HEK293 (cell line): Measurements from ENCODE around the gene CEP76.

Experiments
- CTCF ChIA-PET: fragments of 350-600 bp; formaldehyde crosslinking; extraction: SDS; loops from one replicate; lab custom pipeline; 2021; ENCODE audit warnings: antibody characterized with exemption; lab: Yijun Ruan, JAX
- POLR2A ChIA-PET: fragments of 300-600 bp; formaldehyde crosslinking; extraction: SDS; loops from one replicate; lab custom pipeline; 2020; ENCODE audit warnings: antibody characterized with exemption, inconsistent platforms; lab: Yijun Ruan, JAX
- H3K27ac ChIP-seq: fragments of 200-500 bp; sonication (Bioruptor generic); 2 replicates; pipeline ENCODE4 v1.5.1; 2014; ENCODE audit warnings: low read depth, low read length, control low read depth, inconsistent platforms; ENCODE audit errors: extremely low read depth
- H3K36me3 ChIP-seq, 2 experiments: fragments of 200-500 bp in 1 of 2; sonication (Bioruptor generic) in 1 of 2; 1 replicate in 1 of 2; 2 replicates in 1 of 2; pipeline ENCODE4 v1.5.1; 2014 to 2017; ENCODE audit warnings: inconsistent platforms in 2 of 2, low read length in 2 of 2; ENCODE audit not compliant: control insufficient read depth in 2 of 2, insufficient read depth in 1 of 2
- H3K4me1 ChIP-seq: fragments of 200-500 bp; sonication (Bioruptor generic); 2 replicates; pipeline ENCODE4 v1.5.1; 2014; ENCODE audit warnings: mild to moderate bottlenecking, low read length, inconsistent platforms; ENCODE audit not compliant: control insufficient read depth, insufficient read depth
- H3K4me3 ChIP-seq: 2 replicates; pipeline ENCODE4 v1.5.1; 2011; ENCODE audit warnings: low read depth, mild to moderate bottlenecking, control low read depth, low read length, moderate library complexity
- H3K9me3 ChIP-seq: fragments of 200-500 bp; sonication (Bioruptor generic); 2 replicates; pipeline ENCODE4 v1.5.1; 2014; ENCODE audit warnings: low read depth, low read length, inconsistent platforms; ENCODE audit not compliant: control insufficient read depth, insufficient read depth
- AEBP2 ChIP-seq: fragments of 450-650 bp; formaldehyde crosslinking; IDR thresholded peaks from 2 replicates; pipeline ENCODE4 v1.5.1; 2016; ENCODE audit warnings: missing biosample characterization, missing genetic modification characterization, borderline replicate concordance
- FEZF1 ChIP-seq: fragments of 450-650 bp; formaldehyde crosslinking; IDR thresholded peaks from 2 replicates; pipeline ENCODE4 v1.5.1; 2016; ENCODE audit warnings: missing biosample characterization, missing genetic modification characterization
- SCRT1 ChIP-seq: fragments of 450-650 bp; formaldehyde crosslinking; IDR thresholded peaks from 2 replicates; pipeline ENCODE4 v1.5.1; 2016; ENCODE audit warnings: missing biosample characterization, missing genetic modification characterization, borderline replicate concordance
- ZBTB48 ChIP-seq: fragments of 450-650 bp; formaldehyde crosslinking; IDR thresholded peaks from 2 replicates; pipeline ENCODE4 v1.5.1; 2016; ENCODE audit warnings: missing biosample characterization, missing genetic modification characterization
- ZNF121 ChIP-seq: fragments of 450-650 bp; formaldehyde crosslinking; IDR thresholded peaks from 2 replicates; pipeline ENCODE4 v1.5.1; 2016; ENCODE audit warnings: missing biosample characterization, missing genetic modification characterization
- ZNF146 ChIP-seq: fragments of 450-650 bp; formaldehyde crosslinking; IDR thresholded peaks from 2 replicates; pipeline ENCODE4 v1.5.1; 2016; ENCODE audit warnings: missing biosample characterization, missing genetic modification characterization
- ZNF174 ChIP-seq: fragments of 450-650 bp; formaldehyde crosslinking; IDR thresholded peaks from 2 replicates; pipeline ENCODE4 v1.5.0; 2017; ENCODE audit warnings: missing biosample characterization, mild to moderate bottlenecking, missing genetic modification characterization
- ZNF214 ChIP-seq: fragments of 450-650 bp; formaldehyde crosslinking; IDR thresholded peaks from 2 replicates; pipeline ENCODE4 v1.5.1; 2017; ENCODE audit warnings: missing biosample characterization, mild to moderate bottlenecking, missing genetic modification characterization, borderline replicate concordance
- ZNF24 ChIP-seq: fragments of 450-650 bp; formaldehyde crosslinking; IDR thresholded peaks from 2 replicates; pipeline ENCODE4 v1.5.1; 2016; ENCODE audit warnings: missing biosample characterization, missing genetic modification characterization
- ZNF341 ChIP-seq: fragments of 450-650 bp; formaldehyde crosslinking; IDR thresholded peaks from 2 replicates; pipeline ENCODE4; 2016; ENCODE audit warnings: low read depth, missing biosample characterization, missing genetic modification characterization
- ZNF366 ChIP-seq: fragments of 450-650 bp; formaldehyde crosslinking; conservative IDR thresholded peaks from 2 replicates; pipeline ENCODE4 v1.5.1; 2016; ENCODE audit warnings: missing biosample characterization, missing genetic modification characterization
- ZNF514 ChIP-seq: fragments of 450-650 bp; formaldehyde crosslinking; IDR thresholded peaks from 2 replicates; pipeline ENCODE4 v1.5.1; 2016; ENCODE audit warnings: missing biosample characterization, missing genetic modification characterization
- ZNF600 ChIP-seq: fragments of 450-650 bp; formaldehyde crosslinking; IDR thresholded peaks from 2 replicates; pipeline ENCODE4 v1.5.1; 2016; ENCODE audit warnings: missing biosample characterization, missing genetic modification characterization
- ZNF792 ChIP-seq: fragments of 450-650 bp; formaldehyde crosslinking; IDR thresholded peaks from 2 replicates; pipeline ENCODE4 v1.5.1; 2016; ENCODE audit warnings: missing biosample characterization, missing genetic modification characterization
- TF ChIP-seq, protein P1 (sequence below): fragments of 450-650 bp; formaldehyde crosslinking; IDR thresholded peaks from 2 replicates; pipeline ENCODE4 v1.5.1; 2016; ENCODE audit warnings: missing biosample characterization, missing genetic modification characterization
- TF ChIP-seq, protein P2 (sequence below): fragments of 450-650 bp; formaldehyde crosslinking; IDR thresholded peaks from 2 replicates; pipeline ENCODE4 v1.5.1; 2016; ENCODE audit warnings: missing biosample characterization, missing genetic modification characterization

CEP76 gene

GRCh38 chr18:12654971-12655370 is 47.6 kb downstream of the CEP76 start:
- Histone ChIP-seq H3K4me1 (peaks cover 12% of the 10 kb centered on the region), H3K9me3 (no peaks in the 10 kb centered on the region), H3K4me3 (no peak overlapping the region), H3K36me3 (peaks cover 0 to under 1% of the 10 kb centered on the region in 2 experiments; a peak in 1 of 3 replicates), H3K27ac (no peak overlapping the region)
- ChIA-PET CTCF (no interaction called here), POLR2A (no interaction called here)
- TF ChIP-seq SCRT1 (tag by site-specific recombination), result peak; percentile 39; the same call in 1 of the 2 replicates
- TF ChIP-seq ZNF514 (tag by site-specific recombination), result no peak
- TF ChIP-seq ZNF121, result peak; percentile 90
- TF ChIP-seq ZNF24 (tag by site-specific recombination), result no peak
- no peak for TF ChIP-seq AEBP2 (tag by site-specific recombination)
- 0 out of 2 replicates have a peak, but pooled peaks have one; percentile 24 for TF ChIP-seq ZNF366 (tag by site-specific recombination)
- no peak for TF ChIP-seq ZNF792 (tag by site-specific recombination)

DNA sequence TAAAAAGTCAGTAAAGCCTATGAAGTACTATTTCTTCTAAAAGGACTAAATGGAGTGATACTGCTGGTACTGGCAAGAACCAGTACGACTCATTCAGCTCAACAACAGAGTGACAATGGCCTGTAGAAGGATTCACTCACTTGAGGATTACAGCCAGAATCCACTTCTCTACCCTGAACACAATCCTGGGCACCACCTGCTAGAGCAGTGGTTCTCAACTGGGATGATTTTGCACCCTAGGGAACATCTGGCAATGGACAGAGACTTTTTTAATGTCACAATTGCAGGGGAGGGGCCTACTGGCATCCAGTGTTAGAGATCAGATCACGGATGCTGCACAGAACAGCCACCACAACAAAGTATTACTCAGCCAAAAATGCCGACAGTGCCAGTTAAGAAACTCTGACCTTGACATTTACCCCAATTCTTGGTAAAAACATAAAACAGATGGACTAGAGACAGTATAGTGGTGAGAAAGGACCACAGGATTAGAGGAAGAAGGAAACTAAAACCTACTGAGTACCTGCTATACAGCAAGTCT is 49.6 kb downstream of the CEP76 start:
- ChIA-PET CTCF (interaction anchor here (0.7 kb wide), 2 partner anchors 29 to 45 kb away, joined by 3 to 6 read pairs; no protein-coding TSS in a partner anchor), POLR2A (interaction anchor here (0.6 kb wide), 1 partner anchor 245 kb away, joined by 3 read pairs; the partner anchor contains the start of gene PRELID3A)
- Histone ChIP-seq H3K9me3 (no peaks in the 10 kb centered on the region), H3K36me3 (peaks cover 4 to 6% of the 10 kb centered on the region in 2 experiments; a peak in 2 of 3 replicates), H3K4me3 (no peak overlapping the region), H3K27ac (no peak overlapping the region), H3K4me1 (peaks cover 12% of the 10 kb centered on the region)
- TF ChIP-seq ZNF174 (tag by site-specific recombination) (no peak), FEZF1 (tag by site-specific recombination) (no peak), ZBTB48 (tag by site-specific recombination) (peak; percentile 42; the same call in 1 of the 2 replicates), ZNF146 (tag by site-specific recombination) (no peak), ZNF214 (tag by site-specific recombination) (no peak), ZNF600 (tag by site-specific recombination) (peak; percentile 56; the same call in 1 of the 2 replicates), ZNF341 (0 out of 2 replicates have a peak, but pooled peaks have one; percentile 13)
- TF ChIP-seq, protein P1, sequence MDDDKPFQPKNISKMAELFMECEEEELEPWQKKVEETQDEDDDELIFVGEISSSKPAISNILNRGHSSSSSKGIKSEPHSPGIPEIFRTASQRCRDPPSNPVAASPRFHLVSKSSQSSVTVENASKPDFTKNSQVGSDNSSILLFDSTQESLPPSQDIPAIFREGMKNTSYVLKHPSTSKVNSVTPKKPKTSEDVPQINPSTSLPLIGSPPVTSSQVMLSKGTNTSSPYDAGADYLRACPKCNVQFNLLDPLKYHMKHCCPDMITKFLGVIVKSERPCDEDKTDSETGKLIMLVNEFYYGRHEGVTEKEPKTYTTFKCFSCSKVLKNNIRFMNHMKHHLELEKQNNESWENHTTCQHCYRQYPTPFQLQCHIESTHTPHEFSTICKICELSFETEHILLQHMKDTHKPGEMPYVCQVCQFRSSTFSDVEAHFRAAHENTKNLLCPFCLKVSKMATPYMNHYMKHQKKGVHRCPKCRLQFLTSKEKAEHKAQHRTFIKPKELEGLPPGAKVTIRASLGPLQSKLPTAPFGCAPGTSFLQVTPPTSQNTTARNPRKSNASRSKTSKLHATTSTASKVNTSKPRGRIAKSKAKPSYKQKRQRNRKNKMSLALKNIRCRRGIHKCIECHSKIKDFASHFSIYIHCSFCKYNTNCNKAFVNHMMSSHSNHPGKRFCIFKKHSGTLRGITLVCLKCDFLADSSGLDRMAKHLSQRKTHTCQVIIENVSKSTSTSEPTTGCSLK (tag by site-specific recombination), result no peak
- TF ChIP-seq, protein P2, sequence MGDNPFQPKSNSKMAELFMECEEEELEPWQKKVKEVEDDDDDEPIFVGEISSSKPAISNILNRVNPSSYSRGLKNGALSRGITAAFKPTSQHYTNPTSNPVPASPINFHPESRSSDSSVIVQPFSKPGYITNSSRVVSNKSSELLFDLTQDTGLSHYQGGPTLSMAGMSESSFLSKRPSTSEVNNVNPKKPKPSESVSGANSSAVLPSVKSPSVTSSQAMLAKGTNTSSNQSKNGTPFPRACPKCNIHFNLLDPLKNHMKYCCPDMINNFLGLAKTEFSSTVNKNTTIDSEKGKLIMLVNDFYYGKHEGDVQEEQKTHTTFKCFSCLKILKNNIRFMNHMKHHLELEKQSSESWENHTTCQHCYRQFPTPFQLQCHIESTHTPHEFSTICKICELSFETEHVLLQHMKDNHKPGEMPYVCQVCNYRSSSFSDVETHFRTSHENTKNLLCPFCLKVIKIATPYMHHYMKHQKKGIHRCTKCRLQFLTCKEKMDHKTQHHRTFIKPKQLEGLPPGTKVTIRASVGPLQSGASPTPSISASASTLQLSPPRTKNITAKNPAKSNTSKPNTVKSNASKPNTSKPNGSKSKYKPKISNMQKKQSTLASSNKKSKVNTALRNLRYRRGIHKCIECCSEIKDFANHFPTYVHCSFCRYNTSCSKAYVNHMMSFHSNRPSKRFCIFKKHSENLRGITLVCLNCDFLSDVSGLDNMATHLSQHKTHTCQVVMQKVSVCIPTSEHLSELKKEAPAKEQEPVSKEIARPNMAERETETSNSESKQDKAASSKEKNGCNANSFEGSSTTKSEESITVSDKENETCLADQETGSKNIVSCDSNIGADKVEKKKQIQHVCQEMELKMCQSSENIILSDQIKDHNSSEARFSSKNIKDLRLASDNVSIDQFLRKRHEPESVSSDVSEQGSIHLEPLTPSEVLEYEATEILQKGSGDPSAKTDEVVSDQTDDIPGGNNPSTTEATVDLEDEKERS (tag by site-specific recombination), result no peak
